GM12801 (cell line): ENCODE measurements around the gene CRY1.

Experiments used
- CTCF ChIP-seq: IDR thresholded peaks from one replicate; pipeline ENCODE4 v1.5.1; 2011; ENCODE audit warnings: control low read depth; ENCODE audit not compliant: insufficient read length; ENCODE audit errors: extremely low read depth

Gene CRY1

GRCh38 chr12:106954462-106955376 is 138.6 kb downstream of the CRY1 start:
- TF ChIP-seq CTCF, result no peak

- TF ChIP-seq CTCF, result no peak
Measured at GRCh38 chr12:106953352-106954250, 139.7 kb downstream of the CRY1 start.

GRCh38 chr12:106950591-106950990 is 142.8 kb downstream of the CRY1 start:
- TF ChIP-seq CTCF, result no peak

- no peak for TF ChIP-seq CTCF
Measured at GRCh38 chr12:106947461-106947860, 145.9 kb downstream of the CRY1 start.

GRCh38 chr12:106945261-106945851 is 148.0 kb downstream of the CRY1 start:
- no peak for TF ChIP-seq CTCF

GRCh38 chr12:106942775-106943174 is 150.6 kb downstream of the CRY1 start:
- no peak for TF ChIP-seq CTCF
